ENCODE measurements around the gene PFDN4. TPM values are rescaled to one million over a fixed set of nuclear protein-coding genes. Genes with fewer than 3 reads are reported as not detected.

The PFDN4 gene
- total and polyA plus RNA-seq, 2 experiments from 2014 or later = 64.5 to 80.1 TPM

DNA sequence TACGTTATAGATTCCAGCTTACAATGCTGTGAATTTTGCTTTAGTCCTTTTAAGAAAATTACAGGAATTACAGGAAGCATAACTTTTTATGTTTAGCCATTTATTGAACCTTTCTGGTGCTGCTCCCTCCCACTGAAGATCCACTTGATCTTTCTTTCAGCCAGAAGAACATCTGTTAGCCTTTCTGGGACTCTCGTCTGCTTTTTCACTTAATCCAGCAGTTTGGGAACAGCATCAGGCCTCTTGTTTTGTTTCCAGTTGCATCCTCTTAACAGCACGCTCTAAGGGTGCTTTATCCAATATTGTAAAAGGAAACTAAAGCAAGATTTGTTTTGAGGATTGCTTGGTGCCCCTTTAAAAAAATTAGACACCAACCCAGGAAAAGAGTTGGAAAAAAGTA lies 23.8 kb upstream of the PFDN4 start:
- H2AFZ ChIP-seq = no peak overlapping the region
- no peaks in the 10 kb centered on the region for H4K20me1 ChIP-seq (ENCODE audit: insufficient read depth)
- H3K27ac ChIP-seq = no peak overlapping the region
- H3K9ac ChIP-seq = no peak overlapping the region
- H3K9me3 ChIP-seq (ENCODE audit: low read depth) = no peaks in the 10 kb centered on the region
- in situ Hi-C loops (cut with MboI) = loop anchor here (25.0 kb wide), 2 partner anchors 222 to 597 kb away; partner anchors contain the start of gene ZNF217
- no peak overlapping the region for H3K4me2 ChIP-seq (ENCODE audit: unreplicated experiment)
- H3K4me1 ChIP-seq (ENCODE audit: insufficient read depth) = no peaks in the 10 kb centered on the region
- no peaks in the 10 kb centered on the region for H3K27me3 ChIP-seq (replicated peaks; ENCODE audit: insufficient read depth)
- WGBS, 2 experiments (ENCODE audit: low coverage in 1 of 2, low lambda C conversion rate in 2 of 2, missing lambda C conversion rate in 2 of 2) = 59 to 69% methylated on average over 3 of the region's 3 CpGs
- no peaks in the 10 kb centered on the region for H3K36me3 ChIP-seq (ENCODE audit: low read depth)
- H3K9me2 ChIP-seq (ENCODE audit: insufficient read depth) = no peaks in the 10 kb centered on the region
- no peak for DNase-seq
- TF ChIP-seq EZH2phosphoT487 (IDR thresholded peaks at IDR 0.05; ENCODE audit: insufficient read depth, low read depth) = no peak
- no peak for TF ChIP-seq EZH2 (IDR thresholded peaks at IDR 0.05; ENCODE audit: insufficient read depth, poor library complexity, severe bottlenecking)
- no peak overlapping the region for H3K4me3 ChIP-seq
- no peaks in the 10 kb centered on the region for H3F3A ChIP-seq (ENCODE audit: insufficient read depth)
- H3K79me2 ChIP-seq (ENCODE audit: insufficient read depth) = no peaks in the 10 kb centered on the region

DNA sequence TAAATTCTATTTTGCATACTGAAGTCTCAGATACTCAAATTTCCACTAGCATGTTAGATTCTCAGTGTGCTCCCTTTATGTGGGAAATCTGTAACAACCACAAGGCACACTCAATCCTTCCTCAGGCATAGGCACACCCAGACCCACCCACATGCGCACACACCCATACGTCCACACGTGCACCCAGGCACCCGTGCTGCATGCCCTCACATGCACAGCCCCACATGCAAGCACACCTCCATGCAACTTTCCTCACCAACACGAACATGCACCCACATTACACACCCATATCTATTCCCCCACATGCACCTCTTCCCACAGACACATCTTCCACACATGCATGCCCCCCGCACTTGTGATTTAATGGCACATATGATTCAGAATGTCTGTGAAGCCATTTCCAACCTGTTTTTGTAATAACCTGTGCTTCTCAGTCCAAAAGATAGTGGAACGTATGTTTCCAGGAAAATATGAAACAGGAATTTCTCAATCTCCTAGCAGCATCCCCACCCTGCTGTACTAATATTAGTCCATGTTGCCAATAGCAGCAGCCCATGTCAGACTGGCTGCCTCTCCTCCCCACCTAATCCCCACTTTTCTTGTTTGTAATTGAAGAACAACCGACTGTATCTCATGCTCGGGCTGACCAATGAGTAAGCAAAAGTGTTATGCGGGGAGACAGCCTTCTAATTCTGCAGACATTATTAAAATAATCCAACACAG lies 22.8 kb upstream of the PFDN4 start:
- H4K20me1 ChIP-seq (ENCODE audit: insufficient read depth) = no peaks in the 10 kb centered on the region
- 67 to 74% methylated on average over 10 of the region's 10 CpGs for WGBS, 2 experiments (ENCODE audit: low coverage in 1 of 2, low lambda C conversion rate in 2 of 2, missing lambda C conversion rate in 2 of 2)
- DNase-seq = no peak
- H3K79me2 ChIP-seq (ENCODE audit: insufficient read depth) = no peaks in the 10 kb centered on the region
- H3F3A ChIP-seq (ENCODE audit: insufficient read depth) = no peaks in the 10 kb centered on the region
- H2AFZ ChIP-seq = no peak overlapping the region
- H3K36me3 ChIP-seq (ENCODE audit: low read depth) = no peaks in the 10 kb centered on the region
- TF ChIP-seq EZH2phosphoT487 (IDR thresholded peaks at IDR 0.05; ENCODE audit: insufficient read depth, low read depth) (no peak), EZH2 (IDR thresholded peaks at IDR 0.05; ENCODE audit: insufficient read depth, poor library complexity, severe bottlenecking) (no peak)
- H3K4me1 ChIP-seq (ENCODE audit: insufficient read depth) = peaks cover 9% of the 10 kb centered on the region
- H3K9me2 ChIP-seq (ENCODE audit: insufficient read depth) = no peaks in the 10 kb centered on the region
- H3K27me3 ChIP-seq (replicated peaks; ENCODE audit: insufficient read depth) = no peaks in the 10 kb centered on the region
- in situ Hi-C loops (cut with MboI) = loop anchor here (25.0 kb wide), 2 partner anchors 223 to 598 kb away; partner anchors contain the start of gene ZNF217
- H3K4me2 ChIP-seq (ENCODE audit: unreplicated experiment) = no peak overlapping the region
- H3K9me3 ChIP-seq (ENCODE audit: low read depth) = no peaks in the 10 kb centered on the region
- H3K27ac ChIP-seq = no peak overlapping the region
- no peak overlapping the region for H3K9ac ChIP-seq
- H3K4me3 ChIP-seq = no peak overlapping the region

DNA sequence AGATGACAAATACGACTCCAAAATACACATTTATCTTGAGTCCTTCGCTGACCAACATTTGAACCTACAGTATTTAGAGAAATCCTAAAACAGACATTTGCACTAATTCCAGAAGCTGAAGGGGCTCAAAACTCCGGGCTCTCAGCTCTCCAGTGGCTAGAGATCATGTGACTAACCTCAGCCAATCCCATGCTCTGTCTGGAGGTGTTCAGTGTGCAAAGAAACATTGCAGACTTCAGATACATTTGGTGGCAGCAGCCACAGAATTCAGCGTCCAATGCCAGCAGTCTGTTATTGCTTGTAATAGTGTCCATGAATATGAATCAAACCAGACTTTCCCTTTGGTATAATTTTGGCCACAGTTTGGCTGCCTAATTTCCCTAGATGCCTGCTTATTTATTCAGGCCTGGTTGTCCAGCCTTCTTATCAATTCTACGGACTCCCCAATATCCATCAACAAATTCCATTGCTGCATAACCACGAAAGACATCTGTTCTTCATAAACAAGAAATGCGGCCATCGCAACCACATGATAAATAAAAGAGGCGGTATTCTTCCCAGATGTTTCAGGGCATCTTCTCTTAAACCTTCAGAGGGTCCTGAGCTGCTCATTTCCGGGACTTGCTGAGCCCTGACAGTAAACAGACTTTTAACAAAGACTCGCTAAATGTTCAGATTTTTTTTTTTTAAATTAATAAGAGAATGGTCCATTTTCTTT lies 19.6 kb upstream of the PFDN4 start:
- H4K20me1 ChIP-seq (ENCODE audit: insufficient read depth) = no peaks in the 10 kb centered on the region
- no peaks in the 10 kb centered on the region for H3F3A ChIP-seq (ENCODE audit: insufficient read depth)
- no peak for TF ChIP-seq EZH2phosphoT487 (IDR thresholded peaks at IDR 0.05; ENCODE audit: insufficient read depth, low read depth)
- no peak for TF ChIP-seq EZH2 (IDR thresholded peaks at IDR 0.05; ENCODE audit: insufficient read depth, poor library complexity, severe bottlenecking)
- H3K79me2 ChIP-seq (ENCODE audit: insufficient read depth) = no peaks in the 10 kb centered on the region
- no peak overlapping the region for H3K9ac ChIP-seq
- H2AFZ ChIP-seq = 0 out of 2 replicates have a peak overlapping the region, but pooled peaks have one; percentile 29
- no peaks in the 10 kb centered on the region for H3K27me3 ChIP-seq (replicated peaks; ENCODE audit: insufficient read depth)
- in situ Hi-C loops (cut with MboI) = loop anchor here (25.0 kb wide), 2 partner anchors 226 to 601 kb away; partner anchors contain the start of gene ZNF217
- no peaks in the 10 kb centered on the region for H3K36me3 ChIP-seq (ENCODE audit: low read depth)
- no peak overlapping the region for H3K27ac ChIP-seq
- H3K9me2 ChIP-seq (ENCODE audit: insufficient read depth) = no peaks in the 10 kb centered on the region
- H3K4me2 ChIP-seq (ENCODE audit: unreplicated experiment) = no peak overlapping the region
- WGBS, 2 experiments (ENCODE audit: low coverage in 1 of 2, low lambda C conversion rate in 2 of 2, missing lambda C conversion rate in 2 of 2) = 56 to 59% methylated on average over 11 of the region's 11 CpGs
- H3K4me3 ChIP-seq = no peak overlapping the region
- DNase-seq = no peak
- H3K4me1 ChIP-seq (ENCODE audit: insufficient read depth) = peaks cover 10% of the 10 kb centered on the region
- no peaks in the 10 kb centered on the region for H3K9me3 ChIP-seq (ENCODE audit: low read depth)

DNA sequence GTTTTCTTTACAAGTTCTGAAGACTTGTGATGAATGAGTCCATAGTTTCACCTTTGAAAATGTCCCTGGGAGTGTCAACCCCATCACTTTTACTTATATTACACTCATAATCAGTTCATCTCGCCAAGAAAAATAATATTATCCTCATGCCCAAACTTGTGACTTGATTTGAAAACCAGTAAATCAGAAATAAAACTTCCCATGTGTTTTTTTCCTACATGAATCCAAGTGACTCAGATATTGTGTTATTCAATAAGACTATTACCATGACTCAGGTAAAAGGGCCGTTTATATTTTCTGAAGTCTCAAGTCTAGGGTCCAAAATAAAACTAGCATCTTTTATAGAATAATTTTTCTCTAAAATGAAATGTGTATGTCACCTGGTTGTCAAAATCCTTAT lies 18.3 kb upstream of the PFDN4 start:
- 4% methylated on average over 2 of the region's 2 CpGs for WGBS, 2 experiments (ENCODE audit: low coverage in 1 of 2, low lambda C conversion rate in 2 of 2, missing lambda C conversion rate in 2 of 2)
- Histone ChIP-seq H3K4me1 (ENCODE audit: insufficient read depth) (peaks cover 11% of the 10 kb centered on the region), H3K4me2 (ENCODE audit: unreplicated experiment) (no peak overlapping the region), H3K4me3 (no peak overlapping the region), H3K9me3 (ENCODE audit: low read depth) (no peaks in the 10 kb centered on the region), H3K9ac (no peak overlapping the region), H3K79me2 (ENCODE audit: insufficient read depth) (no peaks in the 10 kb centered on the region), H4K20me1 (ENCODE audit: insufficient read depth) (no peaks in the 10 kb centered on the region), H3F3A (ENCODE audit: insufficient read depth) (no peaks in the 10 kb centered on the region), H2AFZ (no peak overlapping the region), H3K27me3 (replicated peaks; ENCODE audit: insufficient read depth) (no peaks in the 10 kb centered on the region), H3K36me3 (ENCODE audit: low read depth) (no peaks in the 10 kb centered on the region), H3K9me2 (ENCODE audit: insufficient read depth) (no peaks in the 10 kb centered on the region), H3K27ac (no peak overlapping the region)
- TF ChIP-seq EZH2 (IDR thresholded peaks at IDR 0.05; ENCODE audit: insufficient read depth, poor library complexity, severe bottlenecking) (no peak), EZH2phosphoT487 (IDR thresholded peaks at IDR 0.05; ENCODE audit: insufficient read depth, low read depth) (no peak)
- peak; percentile 64 for DNase-seq
- in situ Hi-C loops (cut with MboI) = loop anchor here (25.0 kb wide), 2 partner anchors 227 to 602 kb away; partner anchors contain the start of gene ZNF217

All from GM23248 (cell line).